Measurements from ENCODE around the gene BUD23.

Gene BUD23

GRCh38 chr7:73721377-73721817 is 38.0 kb downstream of the BUD23 start:
- no peak for TF ChIP-seq CTCF (IDR thresholded peaks at IDR 0.05)

- no peak for TF ChIP-seq CTCF (IDR thresholded peaks at IDR 0.05)
Observed at GRCh38 chr7:73722785-73723184, 39.4 kb downstream of the BUD23 start.

- TF ChIP-seq CTCF (IDR thresholded peaks at IDR 0.05) = no peak
Observed at GRCh38 chr7:73723813-73724212, 40.4 kb downstream of the BUD23 start.

- TF ChIP-seq CTCF (IDR thresholded peaks at IDR 0.05) = peak; percentile 33; the same call in 1 of the 2 replicates
Observed at GRCh38 chr7:73726083-73726466, 42.7 kb downstream of the BUD23 start.

- no peak for TF ChIP-seq CTCF (IDR thresholded peaks at IDR 0.05)
Observed at GRCh38 chr7:73727952-73728351, 44.6 kb downstream of the BUD23 start.

GRCh38 chr7:73728551-73728950 is 45.2 kb downstream of the BUD23 start:
- no peak for TF ChIP-seq CTCF (IDR thresholded peaks at IDR 0.05)

GRCh38 chr7:73730485-73730884 is 47.1 kb downstream of the BUD23 start:
- TF ChIP-seq CTCF (IDR thresholded peaks at IDR 0.05) = no peak

GRCh38 chr7:73732397-73732796 is 49.0 kb downstream of the BUD23 start:
- no peak for TF ChIP-seq CTCF (IDR thresholded peaks at IDR 0.05)

Measured in LNCAP (cell line).